ENCODE measurements around the gene SLC2A11.
"Not testable (repeated sequence)": the region's sequence is repeated elsewhere in the genome, so short reads cannot be mapped to it uniquely, and the experiment has no call there.

The SLC2A11 gene

DNA sequence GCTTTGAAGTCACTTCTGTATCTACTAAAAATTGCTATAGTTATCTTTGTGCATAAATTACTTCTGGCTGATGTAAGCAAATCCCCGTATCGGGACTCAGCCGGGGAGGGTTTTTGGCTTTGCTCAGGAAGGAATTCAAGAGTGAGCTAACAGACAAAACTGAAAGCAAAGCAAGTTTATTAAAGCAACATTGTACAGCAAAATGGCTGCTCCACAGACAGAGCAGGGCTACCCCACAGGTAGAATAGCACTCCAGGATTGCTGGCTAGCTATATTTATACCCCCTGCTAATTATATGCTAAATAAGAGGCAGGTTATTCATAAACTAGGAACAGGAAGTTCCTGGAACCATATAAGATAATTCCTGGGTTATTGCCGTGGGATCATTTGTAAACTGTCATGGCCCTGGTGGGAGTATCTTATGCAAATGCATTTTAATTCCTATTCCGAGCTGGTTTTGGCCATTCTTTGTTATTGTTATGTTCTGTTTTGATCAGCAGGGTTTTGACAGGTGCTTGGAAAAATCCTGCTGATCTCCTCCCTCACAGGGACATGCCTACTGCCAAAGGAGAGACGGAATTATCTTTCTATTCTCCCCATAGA is 51.7 kb downstream of the SLC2A11 start:
- no peak for DNase-seq

DNA sequence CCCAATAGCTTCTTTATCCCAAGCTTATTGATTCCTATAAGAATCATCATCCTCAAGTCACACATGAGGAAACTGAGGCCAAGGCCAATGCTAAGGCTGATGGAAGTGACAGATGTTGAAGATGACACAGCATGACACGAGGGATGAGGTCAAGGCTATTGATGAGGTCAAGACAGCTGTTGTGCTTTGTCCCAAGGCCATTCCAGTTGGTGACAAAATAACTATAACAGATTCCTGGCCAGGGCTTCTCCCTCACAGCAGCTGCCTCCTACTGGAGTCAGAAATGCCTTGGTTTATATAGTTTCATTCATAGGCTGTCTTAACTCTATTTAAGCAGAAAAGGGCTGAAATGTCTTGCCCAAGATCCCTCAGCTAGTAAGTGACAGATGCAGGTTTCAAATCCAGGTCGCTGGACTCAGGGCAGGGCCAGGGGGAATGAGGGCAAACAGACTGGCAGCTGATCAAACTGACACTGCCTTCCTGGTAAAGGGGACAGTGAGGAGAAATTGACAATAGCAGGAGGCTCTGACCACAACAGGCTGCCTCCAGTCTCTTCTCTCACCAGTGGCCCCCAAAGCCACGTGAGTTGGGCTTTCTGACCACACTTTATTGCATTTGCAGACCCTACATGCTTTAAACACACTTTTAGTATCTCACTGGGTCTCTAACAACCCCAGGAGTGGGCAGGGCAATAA is 53.0 kb downstream of the SLC2A11 start:
- no peak for DNase-seq

DNA sequence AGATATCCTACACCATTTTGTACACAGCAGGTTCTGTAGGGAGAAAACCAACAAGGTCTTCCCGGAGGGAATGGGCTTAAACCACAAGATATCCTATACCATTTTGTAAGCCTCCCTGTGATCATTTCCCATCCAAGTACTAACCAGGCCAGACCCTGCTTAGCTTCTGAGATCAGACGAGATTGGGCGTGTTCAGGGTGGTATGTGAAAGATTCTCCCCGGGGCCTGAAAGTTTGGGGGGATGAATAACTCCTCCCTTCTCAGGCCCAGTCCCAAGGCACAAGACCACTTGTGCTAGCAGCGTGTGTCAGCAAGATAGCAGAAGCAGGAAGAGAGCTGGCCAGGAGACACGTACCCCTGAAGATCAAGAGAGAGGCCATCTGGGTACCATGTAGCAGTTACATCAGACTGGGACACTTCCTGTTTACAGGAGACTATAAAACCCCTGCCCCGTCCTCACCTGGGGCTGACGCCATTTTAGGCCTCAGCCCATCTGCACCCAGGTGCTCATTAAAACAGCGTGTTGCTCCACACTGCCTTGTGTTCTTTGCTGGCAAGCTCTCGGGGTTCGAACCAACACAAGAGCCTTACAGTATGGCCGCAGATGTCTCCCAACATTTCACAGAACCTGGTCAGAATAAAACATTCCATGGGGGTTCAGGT is 53.8 kb downstream of the SLC2A11 start:
- DNase-seq, result no peak

DNA sequence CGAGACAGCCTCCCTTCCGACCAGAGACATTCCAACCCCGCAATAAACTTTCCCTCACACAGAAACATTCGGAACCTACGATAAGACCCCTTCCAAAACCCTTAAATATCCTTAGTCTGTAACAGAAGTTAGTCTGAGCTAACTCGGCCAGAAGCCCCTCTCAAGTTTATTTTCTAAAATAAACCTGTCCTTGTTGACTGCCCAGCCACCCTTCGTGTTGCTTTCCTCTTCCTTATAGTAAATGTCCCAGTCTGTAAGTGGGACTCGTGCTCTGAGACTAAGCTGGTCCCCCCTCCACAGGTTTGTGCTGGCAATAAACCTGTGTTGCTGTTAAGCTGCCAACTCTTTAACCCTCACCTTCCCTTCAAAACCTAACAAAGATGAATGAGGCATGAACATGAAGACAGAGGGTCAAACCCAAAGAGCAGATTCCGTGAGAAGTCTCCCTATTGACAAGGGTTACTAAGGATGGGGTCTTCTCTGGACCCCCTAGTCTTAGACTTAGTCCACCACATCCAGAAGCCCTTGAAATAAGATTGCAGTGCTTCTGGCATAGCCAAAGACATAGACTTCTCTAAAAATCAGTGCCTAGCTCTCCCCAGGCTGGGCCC is 54.7 kb downstream of the SLC2A11 start:
- no peak for DNase-seq

DNA sequence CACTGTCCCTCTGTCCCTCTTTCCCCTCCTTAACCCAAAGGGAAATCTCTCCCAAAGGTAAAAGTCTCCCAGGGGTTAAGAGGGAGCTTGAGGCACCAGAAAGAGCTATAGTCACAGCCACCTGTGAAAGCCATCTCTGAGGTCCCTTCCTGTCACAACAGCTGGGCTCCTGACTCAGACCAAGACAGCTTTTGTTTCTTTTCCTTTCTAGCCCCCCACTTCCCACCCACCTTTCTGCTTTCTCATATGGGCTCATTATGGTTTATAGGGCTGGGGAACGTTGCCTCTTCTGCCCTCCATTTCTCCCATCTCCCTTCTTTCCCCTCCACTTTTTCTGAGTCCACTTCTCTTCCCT is 55.6 kb downstream of the SLC2A11 start:
- DNase-seq, result no peak

DNA sequence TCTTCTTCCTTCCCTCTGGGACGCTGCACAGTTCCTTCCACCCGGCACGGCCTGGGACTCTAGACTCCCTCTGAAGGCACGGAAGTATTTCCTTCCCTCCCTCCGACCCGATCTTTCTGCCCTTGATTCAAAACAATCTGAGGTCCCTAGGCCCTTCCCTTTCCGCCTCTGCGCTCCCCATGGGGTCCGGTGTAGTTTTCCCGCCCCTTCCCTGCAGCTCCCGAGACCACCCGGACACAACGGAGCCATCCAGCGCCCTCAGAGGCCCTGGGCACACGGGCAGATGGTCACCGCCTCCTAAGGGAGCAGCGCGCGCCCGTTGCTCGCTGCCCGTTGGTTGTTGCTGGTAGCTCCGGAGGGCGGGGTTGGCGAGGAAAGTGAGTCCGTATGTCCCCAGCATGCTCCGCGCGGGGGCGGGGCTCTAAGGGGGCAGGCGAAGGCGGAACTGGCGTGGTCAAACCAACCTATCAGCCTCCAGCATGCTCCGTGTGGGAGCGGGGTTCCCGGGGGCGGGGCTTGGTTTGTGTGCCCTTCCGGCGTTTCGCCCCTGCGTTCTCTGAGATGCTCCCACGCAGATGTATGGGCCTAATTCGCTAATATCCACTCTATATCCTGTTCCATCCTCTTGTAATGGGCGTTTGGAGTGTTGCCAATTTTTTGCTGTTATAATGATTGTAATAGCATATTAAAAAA is 56.1 kb downstream of the SLC2A11 start:
- DNase-seq, result peak; percentile 95

DNA sequence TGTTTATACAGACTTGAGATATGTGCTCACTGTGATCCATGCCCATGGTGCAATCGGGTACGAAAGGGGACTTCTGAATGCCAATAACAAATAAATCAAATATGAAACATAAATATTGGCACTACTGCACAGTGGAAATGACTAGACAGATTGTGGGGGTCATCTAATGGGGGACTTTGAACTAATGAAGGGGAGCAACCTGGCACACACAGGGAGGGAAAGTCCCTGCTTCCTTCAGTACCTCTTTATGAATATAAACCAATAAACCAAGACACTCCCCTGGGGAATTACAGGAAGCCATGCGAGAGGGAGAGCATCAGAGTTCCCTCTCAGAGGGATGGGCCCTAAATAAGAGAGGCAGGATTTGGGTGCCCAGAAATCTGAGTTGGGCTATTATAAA is 57.6 kb downstream of the SLC2A11 start:
- no peak for DNase-seq

DNA sequence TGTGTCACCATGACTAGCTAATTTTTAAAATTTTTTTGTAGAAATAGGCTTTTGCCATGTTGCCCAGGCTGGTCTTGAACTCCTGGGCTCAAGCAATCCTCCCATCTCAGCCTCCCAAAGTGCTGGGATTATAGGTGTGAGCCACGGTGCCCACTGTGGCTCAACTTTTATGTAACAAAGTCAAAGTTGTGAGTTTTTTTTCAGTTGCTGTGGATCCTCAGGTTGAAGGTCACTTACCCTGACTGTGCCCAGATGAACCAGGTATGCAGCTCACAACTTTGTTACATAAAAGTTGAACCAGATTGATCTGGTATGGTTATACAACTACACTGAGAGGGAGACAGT is 62.6 kb downstream of the SLC2A11 start:
- DNase-seq, result not testable (repeated sequence)

DNA sequence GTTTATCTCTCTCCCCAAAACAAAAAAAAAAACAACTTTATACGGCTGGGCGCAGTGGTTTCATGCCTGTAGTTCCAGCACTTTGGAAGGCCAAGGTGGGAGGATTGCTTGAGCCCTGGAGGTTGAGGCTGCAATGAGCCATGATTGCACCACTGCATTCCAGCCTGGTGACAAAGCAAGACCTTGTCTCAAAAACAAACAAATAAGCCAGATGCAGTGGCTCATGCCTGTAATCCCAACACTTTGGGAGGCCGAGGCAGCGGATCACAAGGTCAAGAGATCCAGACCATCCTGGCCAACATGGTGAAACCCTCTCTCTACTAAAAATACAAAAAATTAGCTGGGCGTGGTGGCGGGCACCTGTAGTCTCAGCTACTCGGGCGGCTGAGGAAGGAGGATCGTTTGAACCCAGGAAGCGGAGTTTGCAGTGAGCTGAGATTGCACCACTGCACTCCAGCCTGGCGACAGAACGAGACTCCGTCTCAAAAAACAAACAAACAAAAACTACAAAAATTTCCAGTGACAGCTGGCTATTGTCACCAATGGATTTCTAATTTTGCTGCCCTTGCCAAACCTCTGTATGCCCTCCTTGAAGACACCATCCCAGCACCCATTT is 64.0 kb downstream of the SLC2A11 start:
- DNase-seq, result not testable (repeated sequence)

DNA sequence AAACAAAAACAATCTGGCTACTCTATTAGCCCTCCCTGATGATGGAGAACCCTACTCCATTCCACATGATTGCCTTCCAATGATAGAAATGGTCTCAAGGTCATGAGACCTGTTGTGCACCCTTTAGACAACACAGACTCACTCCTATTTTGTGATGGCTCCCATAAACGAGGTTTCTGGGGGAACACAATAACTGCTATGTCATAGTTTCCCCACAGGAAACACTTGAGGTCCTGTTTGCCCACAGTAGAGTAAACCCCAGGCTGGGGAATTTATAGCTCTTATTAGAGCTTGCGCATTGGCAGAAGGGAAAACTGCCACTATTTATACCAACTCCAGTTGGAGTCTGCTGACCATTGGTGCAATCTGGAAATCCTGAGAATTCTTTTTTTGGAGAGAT is 65.2 kb downstream of the SLC2A11 start:
- DNase-seq, result no peak

DNA sequence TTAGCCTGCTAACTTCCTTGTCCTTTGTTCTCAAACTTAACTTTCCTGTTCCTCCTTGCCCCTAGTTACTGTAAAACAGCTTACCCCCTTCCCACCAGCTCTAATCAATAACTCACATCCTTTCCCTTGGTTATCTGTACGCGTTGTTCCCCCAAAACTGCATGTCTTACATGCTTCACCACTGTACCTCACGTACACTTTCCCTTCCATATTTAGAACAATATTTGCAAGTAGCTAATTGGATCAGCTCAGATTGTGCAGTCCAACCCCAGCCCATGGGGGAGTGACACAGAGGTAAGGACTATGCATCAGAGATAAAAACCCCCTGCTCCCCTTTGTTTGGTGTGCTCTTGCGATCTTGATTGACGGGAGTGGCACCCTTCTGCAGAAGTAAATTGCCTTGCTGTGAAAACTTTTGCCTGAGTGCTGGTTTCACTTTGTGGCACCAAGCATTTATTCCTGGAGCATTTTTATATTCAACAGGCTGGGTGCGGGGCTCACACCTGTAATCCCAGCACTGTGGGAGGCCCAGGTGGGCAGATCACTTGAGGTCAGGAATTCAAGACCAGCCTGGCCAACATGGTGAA is 67.4 kb downstream of the SLC2A11 start:
- no peak for DNase-seq

DNA sequence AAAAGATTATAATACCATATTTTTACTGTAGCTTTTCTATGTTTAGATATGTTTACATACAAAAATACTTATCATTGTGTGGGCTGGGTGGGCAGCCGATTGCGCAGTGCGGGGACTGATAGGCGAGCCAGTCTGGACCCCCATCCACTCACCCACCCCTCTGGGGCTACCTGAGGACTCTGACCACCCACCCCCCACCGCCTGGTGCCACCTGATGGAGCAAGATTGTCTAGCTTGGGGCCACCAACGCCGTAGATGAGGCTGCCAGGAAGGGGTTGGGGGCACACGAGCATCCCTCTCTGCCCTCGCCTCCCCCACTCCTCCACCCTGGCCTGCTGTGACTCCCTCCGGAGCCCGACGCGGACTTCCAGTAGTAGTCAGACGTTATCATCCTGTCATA is 68.9 kb downstream of the SLC2A11 start:
- DNase-seq, result no peak

Measured in NCI-H1436 treated with DMSO at 0.1 percent for 48 hours (cell line).